WTC11 (cell line): Measurements from ENCODE around the gene C12orf56. TPM values are rescaled to one million over a fixed set of nuclear protein-coding genes. Genes with fewer than 3 reads are reported as not detected.

Experiments
- ATAC-seq: fragments of 200-7000 bp; cut with Tn5 transposase; 2 replicates; pipeline ENCODE4 v1.10.0; 2021; ENCODE audit warnings: mild to moderate bottlenecking, moderate library complexity
- CTCF ChIA-PET: fragments of 300-600 bp; sonication (Branson Sonifier 250); formaldehyde crosslinking; loops from one replicate; lab custom pipeline; 2021; ENCODE audit warnings: antibody characterized with exemption; lab: Charles Lee
- POLR2A ChIA-PET: fragments of 350-600 bp; sonication (Branson Sonifier 250); formaldehyde crosslinking; loops from one replicate; lab custom pipeline; 2021; ENCODE audit warnings: antibody characterized with exemption; lab: Charles Lee
- DNase-seq: peaks from one replicate; pipeline ENCODE4 v3.0.0; 2021; ENCODE audit warnings: low spot score
- H3K27ac Mint-ChIP-seq: 2 replicates; pipeline ENCODE4 v1.8.0; 2021; ENCODE audit warnings: mixed read lengths
- H3K27me3 Mint-ChIP-seq: 2 replicates; pipeline ENCODE4 v1.8.0; 2021; ENCODE audit warnings: low read depth, mild to moderate bottlenecking, moderate library complexity, mixed read lengths
- H3K36me3 Mint-ChIP-seq: 2 replicates; pipeline ENCODE4 v1.8.0; 2021; ENCODE audit warnings: mixed read lengths
- H3K4me1 Mint-ChIP-seq: 2 replicates; pipeline ENCODE4 v1.8.0; 2022; ENCODE audit warnings: mixed read lengths
- H3K4me3 Mint-ChIP-seq: 2 replicates; pipeline ENCODE4 v1.8.0; 2021; ENCODE audit warnings: mild to moderate bottlenecking, moderate library complexity, mixed read lengths
- H3K9me3 Mint-ChIP-seq: 2 replicates; pipeline ENCODE4 v1.8.0; 2021; ENCODE audit warnings: mixed read lengths
- ATF1 ChIP-seq: sonication (generic); formaldehyde crosslinking; IDR thresholded peaks from 2 replicates; pipeline ENCODE4 v1.8.1; 2023; ENCODE audit warnings: mild to moderate bottlenecking, moderate library complexity, missing genetic modification reagents
- EMX1 ChIP-seq: fragments of 250-450 bp; sonication (Bioruptor Pico); IDR thresholded peaks from 2 replicates; pipeline ENCODE4 v1.8.0; 2021; ENCODE audit warnings: mild to moderate bottlenecking
- ESRRA ChIP-seq: sonication (generic); formaldehyde crosslinking; IDR thresholded peaks from 2 replicates; pipeline ENCODE4 v1.8.1; 2022; ENCODE audit warnings: mild to moderate bottlenecking, missing genetic modification reagents, borderline replicate concordance
- FOXK1 ChIP-seq: sonication (generic); formaldehyde crosslinking; IDR thresholded peaks from 2 replicates; pipeline ENCODE4 v1.8.0; 2022; ENCODE audit warnings: mild to moderate bottlenecking, moderate library complexity, missing genetic modification reagents
- GTF2I ChIP-seq: fragments of 250-450 bp; sonication (Bioruptor Pico); conservative IDR thresholded peaks from 2 replicates; pipeline ENCODE4 v1.4.0; 2021; ENCODE audit warnings: mild to moderate bottlenecking
- IRF2 ChIP-seq: sonication (generic); formaldehyde crosslinking; IDR thresholded peaks from 2 replicates; pipeline ENCODE4 v1.8.0; 2022; ENCODE audit warnings: low read depth, missing genetic modification reagents, borderline replicate concordance
- JAZF1 ChIP-seq: fragments of 250-450 bp; sonication (Bioruptor Pico); IDR thresholded peaks from 2 replicates; pipeline ENCODE4 v1.9.0; 2021; ENCODE audit warnings: moderate library complexity, mild to moderate bottlenecking, inconsistent platforms
- NFATC4 ChIP-seq: fragments of 250-450 bp; sonication (Bioruptor Pico); IDR thresholded peaks from 2 replicates; pipeline ENCODE4 v1.9.0; 2021; ENCODE audit warnings: mild to moderate bottlenecking
- NR1H2 ChIP-seq: sonication (generic); formaldehyde crosslinking; IDR thresholded peaks from 2 replicates; pipeline ENCODE4 v1.9.0; 2021; ENCODE audit warnings: mild to moderate bottlenecking, moderate library complexity, missing genetic modification reagents
- PRRX2 ChIP-seq: fragments of 250-450 bp; sonication (Bioruptor Pico); IDR thresholded peaks from 2 replicates; pipeline ENCODE4 v1.8.0; 2021; ENCODE audit warnings: mild to moderate bottlenecking
- SP1 ChIP-seq: sonication (generic); formaldehyde crosslinking; conservative IDR thresholded peaks from 2 replicates; pipeline ENCODE4 v1.8.1; 2022; ENCODE audit warnings: missing genetic modification reagents
- TEAD1 ChIP-seq: sonication (generic); formaldehyde crosslinking; IDR thresholded peaks from 2 replicates; pipeline ENCODE4 v1.8.0; 2022; ENCODE audit warnings: mild to moderate bottlenecking, missing genetic modification reagents
- ZNF121 ChIP-seq: sonication (generic); formaldehyde crosslinking; IDR thresholded peaks from 2 replicates; pipeline ENCODE4 v1.8.0; 2023; ENCODE audit warnings: missing genetic modification reagents
- total RNA-seq: library from RNA; stranded (reverse); gene quantifications from 3 replicates; pipeline ENCODE4 v1.2.3, GENCODE V29; 2021
- TF ChIP-seq, protein P1 (sequence below): fragments of 250-450 bp; sonication (Bioruptor Pico); IDR thresholded peaks from 2 replicates; pipeline ENCODE4 v1.9.0; 2021; ENCODE audit warnings: mild to moderate bottlenecking
- TF ChIP-seq, protein P2 (sequence below): sonication (generic); formaldehyde crosslinking; IDR thresholded peaks from 2 replicates; pipeline ENCODE4 v1.8.1; 2023; ENCODE audit warnings: mild to moderate bottlenecking, missing genetic modification reagents
- TF ChIP-seq, protein P3 (sequence below): sonication (generic); formaldehyde crosslinking; IDR thresholded peaks from 2 replicates; pipeline ENCODE4 v1.8.1; 2023; ENCODE audit warnings: mild to moderate bottlenecking, missing genetic modification reagents, moderate library complexity
- TF ChIP-seq, protein P4 (sequence below): sonication (generic); formaldehyde crosslinking; IDR thresholded peaks from 2 replicates; pipeline ENCODE4 v1.8.0; 2022; ENCODE audit warnings: mild to moderate bottlenecking, missing genetic modification reagents
- TF ChIP-seq, protein P5 (sequence below): sonication (generic); formaldehyde crosslinking; IDR thresholded peaks from 2 replicates; pipeline ENCODE4 v1.8.1; 2023; ENCODE audit warnings: mild to moderate bottlenecking, missing genetic modification reagents
- TF ChIP-seq, protein P6 (sequence below): sonication (generic); formaldehyde crosslinking; IDR thresholded peaks from 2 replicates; pipeline ENCODE4 v1.8.0; 2022; ENCODE audit warnings: mild to moderate bottlenecking, missing genetic modification reagents
- TF ChIP-seq, protein P7 (sequence below): sonication (generic); formaldehyde crosslinking; IDR thresholded peaks from 2 replicates; pipeline ENCODE4 v1.8.1; 2022; ENCODE audit warnings: low read depth, mild to moderate bottlenecking, moderate library complexity, missing genetic modification reagents, borderline replicate concordance

C12orf56 gene
- total RNA-seq, 1 experiment from 2014 or later = 2.5 TPM

DNA sequence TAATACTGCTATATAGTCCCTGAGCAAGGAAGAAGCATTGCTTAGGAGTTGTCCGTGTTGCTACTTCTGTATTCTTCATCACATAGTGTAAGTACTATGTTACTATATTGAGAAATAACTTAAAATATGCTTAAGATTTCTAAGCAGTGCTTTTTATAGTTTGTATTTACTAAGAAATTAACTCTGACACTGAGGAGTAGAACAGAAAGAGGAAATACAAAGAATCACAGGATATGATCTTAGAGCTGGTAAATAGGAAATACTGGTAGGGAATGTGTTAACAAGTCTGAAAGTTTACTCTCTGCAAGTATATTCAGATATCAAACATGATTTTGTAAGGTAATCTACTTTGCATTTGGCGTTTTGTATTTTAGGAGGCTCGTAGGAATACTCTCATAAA, 29.1 kb upstream of the C12orf56 start:
- Mint-ChIP-seq H3K4me1 (no peaks in the 10 kb centered on the region), H3K4me3 (no peak overlapping the region), H3K36me3 (peaks cover 79% of the 10 kb centered on the region), H3K9me3 (no peaks in the 10 kb centered on the region), H3K27me3 (no peaks in the 10 kb centered on the region), H3K27ac (no peak overlapping the region)
- ATAC-seq (no peak), DNase-seq (no peak)
- ChIA-PET CTCF (no interaction called here), POLR2A (no interaction called here)
- TF ChIP-seq JAZF1 (CRISPR knock-in tag) (no peak), NFATC4 (CRISPR knock-in tag) (no peak), ZNF121 (CRISPR knock-in tag) (no peak), NR1H2 (CRISPR knock-in tag) (no peak), PRRX2 (CRISPR knock-in tag) (no peak), ATF1 (CRISPR knock-in tag) (no peak), FOXK1 (CRISPR knock-in tag) (no peak)
- TF ChIP-seq, protein P1, sequence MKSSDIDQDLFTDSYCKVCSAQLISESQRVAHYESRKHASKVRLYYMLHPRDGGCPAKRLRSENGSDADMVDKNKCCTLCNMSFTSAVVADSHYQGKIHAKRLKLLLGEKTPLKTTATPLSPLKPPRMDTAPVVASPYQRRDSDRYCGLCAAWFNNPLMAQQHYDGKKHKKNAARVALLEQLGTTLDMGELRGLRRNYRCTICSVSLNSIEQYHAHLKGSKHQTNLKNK (CRISPR knock-in tag) = no peak
- TF ChIP-seq, protein P2, sequence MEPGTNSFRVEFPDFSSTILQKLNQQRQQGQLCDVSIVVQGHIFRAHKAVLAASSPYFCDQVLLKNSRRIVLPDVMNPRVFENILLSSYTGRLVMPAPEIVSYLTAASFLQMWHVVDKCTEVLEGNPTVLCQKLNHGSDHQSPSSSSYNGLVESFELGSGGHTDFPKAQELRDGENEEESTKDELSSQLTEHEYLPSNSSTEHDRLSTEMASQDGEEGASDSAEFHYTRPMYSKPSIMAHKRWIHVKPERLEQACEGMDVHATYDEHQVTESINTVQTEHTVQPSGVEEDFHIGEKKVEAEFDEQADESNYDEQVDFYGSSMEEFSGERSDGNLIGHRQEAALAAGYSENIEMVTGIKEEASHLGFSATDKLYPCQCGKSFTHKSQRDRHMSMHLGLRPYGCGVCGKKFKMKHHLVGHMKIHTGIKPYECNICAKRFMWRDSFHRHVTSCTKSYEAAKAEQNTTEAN (CRISPR knock-in tag) = no peak
- TF ChIP-seq, protein P3, sequence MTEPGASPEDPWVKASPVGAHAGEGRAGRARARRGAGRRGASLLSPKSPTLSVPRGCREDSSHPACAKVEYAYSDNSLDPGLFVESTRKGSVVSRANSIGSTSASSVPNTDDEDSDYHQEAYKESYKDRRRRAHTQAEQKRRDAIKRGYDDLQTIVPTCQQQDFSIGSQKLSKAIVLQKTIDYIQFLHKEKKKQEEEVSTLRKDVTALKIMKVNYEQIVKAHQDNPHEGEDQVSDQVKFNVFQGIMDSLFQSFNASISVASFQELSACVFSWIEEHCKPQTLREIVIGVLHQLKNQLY (CRISPR knock-in tag) = no peak
- TF ChIP-seq, protein P4, sequence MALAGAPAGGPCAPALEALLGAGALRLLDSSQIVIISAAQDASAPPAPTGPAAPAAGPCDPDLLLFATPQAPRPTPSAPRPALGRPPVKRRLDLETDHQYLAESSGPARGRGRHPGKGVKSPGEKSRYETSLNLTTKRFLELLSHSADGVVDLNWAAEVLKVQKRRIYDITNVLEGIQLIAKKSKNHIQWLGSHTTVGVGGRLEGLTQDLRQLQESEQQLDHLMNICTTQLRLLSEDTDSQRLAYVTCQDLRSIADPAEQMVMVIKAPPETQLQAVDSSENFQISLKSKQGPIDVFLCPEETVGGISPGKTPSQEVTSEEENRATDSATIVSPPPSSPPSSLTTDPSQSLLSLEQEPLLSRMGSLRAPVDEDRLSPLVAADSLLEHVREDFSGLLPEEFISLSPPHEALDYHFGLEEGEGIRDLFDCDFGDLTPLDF (CRISPR knock-in tag) = no peak

DNA sequence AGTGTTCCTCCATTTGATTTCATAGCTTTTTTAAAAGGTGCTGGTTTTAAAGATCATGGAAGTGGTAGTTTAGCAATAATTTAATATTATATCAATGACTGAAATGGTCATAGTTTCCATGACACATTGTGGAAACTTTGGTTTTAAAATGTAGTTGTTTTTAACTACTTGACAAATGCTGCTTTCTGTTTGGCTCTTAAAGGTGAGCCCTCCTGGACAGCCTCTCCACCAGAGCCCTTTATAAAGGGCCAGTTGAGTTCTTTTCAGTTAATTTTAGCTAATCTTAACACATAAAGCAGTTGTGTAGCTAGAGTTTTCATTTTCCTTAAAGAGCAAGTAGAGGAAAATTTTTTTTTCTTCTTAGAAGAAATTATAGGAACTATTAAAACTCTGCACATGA, 27.7 kb upstream of the C12orf56 start:
- Mint-ChIP-seq H3K27me3 (no peaks in the 10 kb centered on the region), H3K9me3 (no peaks in the 10 kb centered on the region), H3K4me3 (no peak overlapping the region), H3K4me1 (no peaks in the 10 kb centered on the region), H3K27ac (no peak overlapping the region), H3K36me3 (peaks cover 79% of the 10 kb centered on the region)
- ATAC-seq (no peak), DNase-seq (no peak)
- ChIA-PET CTCF (no interaction called here), POLR2A (no interaction called here)
- TF ChIP-seq GTF2I (no peak), ESRRA (CRISPR knock-in tag) (no peak)

DNA sequence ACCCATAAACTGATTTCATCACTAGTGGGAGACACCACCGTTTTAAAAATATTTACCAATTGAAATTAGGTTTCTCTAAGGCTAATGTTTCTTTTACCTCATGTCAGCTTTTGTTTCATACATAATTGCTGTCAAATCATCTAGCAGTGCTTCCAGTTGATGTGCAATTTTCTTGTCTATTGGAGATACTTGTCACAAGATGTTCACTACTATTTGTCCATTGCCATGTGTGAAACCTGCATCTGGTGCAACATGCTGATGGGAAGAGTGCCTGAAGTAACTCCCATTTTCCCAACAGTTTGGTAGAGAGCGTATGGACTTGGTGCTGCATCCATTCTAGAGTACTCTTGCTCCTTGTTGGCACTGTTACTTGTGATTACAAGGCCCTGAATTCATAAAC, 23.3 kb upstream of the C12orf56 start:
- no peak overlapping the region for H3K4me3 Mint-ChIP-seq
- TF ChIP-seq, protein P5, sequence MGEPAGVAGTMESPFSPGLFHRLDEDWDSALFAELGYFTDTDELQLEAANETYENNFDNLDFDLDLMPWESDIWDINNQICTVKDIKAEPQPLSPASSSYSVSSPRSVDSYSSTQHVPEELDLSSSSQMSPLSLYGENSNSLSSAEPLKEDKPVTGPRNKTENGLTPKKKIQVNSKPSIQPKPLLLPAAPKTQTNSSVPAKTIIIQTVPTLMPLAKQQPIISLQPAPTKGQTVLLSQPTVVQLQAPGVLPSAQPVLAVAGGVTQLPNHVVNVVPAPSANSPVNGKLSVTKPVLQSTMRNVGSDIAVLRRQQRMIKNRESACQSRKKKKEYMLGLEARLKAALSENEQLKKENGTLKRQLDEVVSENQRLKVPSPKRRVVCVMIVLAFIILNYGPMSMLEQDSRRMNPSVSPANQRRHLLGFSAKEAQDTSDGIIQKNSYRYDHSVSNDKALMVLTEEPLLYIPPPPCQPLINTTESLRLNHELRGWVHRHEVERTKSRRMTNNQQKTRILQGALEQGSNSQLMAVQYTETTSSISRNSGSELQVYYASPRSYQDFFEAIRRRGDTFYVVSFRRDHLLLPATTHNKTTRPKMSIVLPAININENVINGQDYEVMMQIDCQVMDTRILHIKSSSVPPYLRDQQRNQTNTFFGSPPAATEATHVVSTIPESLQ (CRISPR knock-in tag) = no peak
- TF ChIP-seq, protein P6, sequence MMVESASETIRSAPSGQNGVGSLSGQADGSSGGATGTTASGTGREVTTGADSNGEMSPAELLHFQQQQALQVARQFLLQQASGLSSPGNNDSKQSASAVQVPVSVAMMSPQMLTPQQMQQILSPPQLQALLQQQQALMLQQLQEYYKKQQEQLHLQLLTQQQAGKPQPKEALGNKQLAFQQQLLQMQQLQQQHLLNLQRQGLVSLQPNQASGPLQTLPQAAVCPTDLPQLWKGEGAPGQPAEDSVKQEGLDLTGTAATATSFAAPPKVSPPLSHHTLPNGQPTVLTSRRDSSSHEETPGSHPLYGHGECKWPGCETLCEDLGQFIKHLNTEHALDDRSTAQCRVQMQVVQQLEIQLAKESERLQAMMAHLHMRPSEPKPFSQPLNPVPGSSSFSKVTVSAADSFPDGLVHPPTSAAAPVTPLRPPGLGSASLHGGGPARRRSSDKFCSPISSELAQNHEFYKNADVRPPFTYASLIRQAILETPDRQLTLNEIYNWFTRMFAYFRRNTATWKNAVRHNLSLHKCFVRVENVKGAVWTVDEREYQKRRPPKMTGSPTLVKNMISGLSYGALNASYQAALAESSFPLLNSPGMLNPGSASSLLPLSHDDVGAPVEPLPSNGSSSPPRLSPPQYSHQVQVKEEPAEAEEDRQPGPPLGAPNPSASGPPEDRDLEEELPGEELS = no peak
- no peak for TF ChIP-seq NR1H2 (CRISPR knock-in tag)
- no peak for TF ChIP-seq GTF2I
- no peak for TF ChIP-seq SP1
- no peak for TF ChIP-seq EMX1 (CRISPR knock-in tag)
- no peak for TF ChIP-seq IRF2 (CRISPR knock-in tag)
- TF ChIP-seq, protein P7, sequence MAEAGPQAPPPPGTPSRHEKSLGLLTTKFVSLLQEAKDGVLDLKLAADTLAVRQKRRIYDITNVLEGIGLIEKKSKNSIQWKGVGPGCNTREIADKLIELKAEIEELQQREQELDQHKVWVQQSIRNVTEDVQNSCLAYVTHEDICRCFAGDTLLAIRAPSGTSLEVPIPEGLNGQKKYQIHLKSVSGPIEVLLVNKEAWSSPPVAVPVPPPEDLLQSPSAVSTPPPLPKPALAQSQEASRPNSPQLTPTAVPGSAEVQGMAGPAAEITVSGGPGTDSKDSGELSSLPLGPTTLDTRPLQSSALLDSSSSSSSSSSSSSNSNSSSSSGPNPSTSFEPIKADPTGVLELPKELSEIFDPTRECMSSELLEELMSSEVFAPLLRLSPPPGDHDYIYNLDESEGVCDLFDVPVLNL (CRISPR knock-in tag) = no peak
- no peak for TF ChIP-seq TEAD1 (CRISPR knock-in tag)
- DNase-seq = no peak
- no peaks in the 10 kb centered on the region for H3K4me1 Mint-ChIP-seq
- CTCF ChIA-PET = no interaction called here
- no peaks in the 10 kb centered on the region for H3K9me3 Mint-ChIP-seq
- H3K27ac Mint-ChIP-seq = no peak overlapping the region
- no peak for ATAC-seq
- POLR2A ChIA-PET = no interaction called here
- no peaks in the 10 kb centered on the region for H3K27me3 Mint-ChIP-seq
- H3K36me3 Mint-ChIP-seq = peaks cover 71% of the 10 kb centered on the region
